ENCODE results near the gene WWOX.

The WWOX gene

DNA sequence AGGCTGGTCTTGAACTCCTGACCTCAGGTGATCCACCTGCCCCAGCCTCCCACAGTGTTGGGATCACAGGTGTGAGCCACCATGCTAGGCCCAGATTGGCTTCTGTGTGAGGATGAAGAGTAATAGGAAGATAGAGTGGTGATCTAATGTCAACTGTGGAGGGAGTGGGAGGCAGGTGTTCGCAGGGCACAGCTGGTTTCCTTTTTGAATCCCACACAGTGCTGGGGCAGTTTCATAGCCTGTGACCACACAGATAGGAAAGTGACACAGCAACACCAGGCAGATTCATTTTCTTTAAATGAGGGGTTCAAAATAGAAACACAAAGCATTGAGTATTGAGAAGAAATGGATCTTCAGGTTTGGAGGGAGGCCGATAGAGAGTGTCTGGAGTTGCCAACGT, 540.3 kb downstream of the WWOX start:
- no peak for FAIRE-seq

- no peak for FAIRE-seq
Measured at GRCh38 chr16:78640886-78641285, 541.4 kb downstream of the WWOX start.

DNA sequence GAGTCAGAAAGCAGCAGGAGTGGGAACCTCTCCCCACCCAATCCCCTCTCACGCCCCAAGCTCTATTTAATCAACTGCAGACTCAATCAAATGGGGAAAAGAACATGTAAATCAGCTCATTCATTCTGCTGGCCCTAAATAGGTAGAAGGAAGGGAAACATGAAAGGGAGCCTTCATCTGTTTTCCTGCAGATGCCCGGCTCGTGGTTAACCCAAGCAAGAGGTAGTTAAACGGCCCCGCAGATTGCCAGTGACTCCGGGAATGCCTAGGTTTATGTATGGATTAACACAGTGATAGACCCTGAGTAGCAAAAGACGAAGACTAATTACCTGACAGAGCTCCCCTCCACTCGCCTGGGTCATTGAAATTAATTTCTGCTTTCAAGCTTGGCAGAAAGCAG, 542.0 kb downstream of the WWOX start:
- FAIRE-seq = no peak

DNA sequence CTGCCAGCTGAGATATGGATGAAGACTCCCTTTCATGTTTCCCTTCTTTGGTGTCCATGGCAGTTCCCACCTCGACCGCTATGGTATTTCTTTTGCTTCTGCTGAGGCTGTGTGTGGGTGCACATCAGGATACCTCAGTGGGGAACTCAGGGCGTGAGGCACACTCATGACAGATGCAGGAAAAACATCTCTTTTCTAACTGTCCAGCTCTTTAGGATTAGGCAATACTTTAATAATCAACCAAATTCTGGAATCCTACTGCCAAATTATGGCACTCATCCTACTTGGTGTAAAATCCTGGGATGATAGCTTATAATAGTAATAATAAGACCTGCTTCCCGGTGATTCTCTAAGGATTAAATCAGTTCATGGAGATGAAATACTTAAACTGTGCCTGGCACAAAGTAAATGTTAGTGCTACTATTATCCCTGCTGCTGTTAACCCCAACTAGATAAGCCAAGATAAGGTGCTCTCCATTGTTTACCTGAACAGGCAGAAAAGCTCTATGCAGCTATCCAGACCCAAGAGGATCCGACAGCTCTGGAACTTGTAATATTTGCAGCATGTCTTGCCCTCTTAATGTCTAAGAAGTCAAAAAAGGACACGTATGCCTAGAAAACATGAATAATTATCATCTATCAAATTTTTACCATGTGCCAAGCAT, 543.3 kb downstream of the WWOX start:
- no peak for FAIRE-seq

DNA sequence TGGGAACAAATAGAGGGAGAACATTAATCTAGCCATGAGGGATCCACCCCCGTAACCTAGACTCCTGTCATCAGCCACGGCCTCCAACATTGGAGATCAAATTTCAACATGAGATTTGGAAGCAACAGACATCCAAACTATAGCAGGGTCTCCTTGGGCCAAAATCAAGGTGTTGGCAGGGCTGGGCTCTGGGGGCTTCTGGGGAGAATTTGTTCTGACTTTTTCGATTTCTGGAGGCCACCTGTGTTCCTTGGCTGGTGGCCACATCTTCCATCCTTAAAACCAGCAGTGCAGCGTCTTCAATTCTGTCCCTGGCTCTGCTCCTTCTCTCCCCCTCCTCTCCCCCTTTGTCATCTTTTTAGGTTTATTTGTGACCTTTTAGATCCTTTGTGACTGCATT, 546.2 kb downstream of the WWOX start:
- FAIRE-seq = no peak

- FAIRE-seq = no peak
Measured at GRCh38 chr16:78647019-78647418, 547.6 kb downstream of the WWOX start.

- no peak for FAIRE-seq
Measured at GRCh38 chr16:78647491-78647890, 548.0 kb downstream of the WWOX start.

DNA sequence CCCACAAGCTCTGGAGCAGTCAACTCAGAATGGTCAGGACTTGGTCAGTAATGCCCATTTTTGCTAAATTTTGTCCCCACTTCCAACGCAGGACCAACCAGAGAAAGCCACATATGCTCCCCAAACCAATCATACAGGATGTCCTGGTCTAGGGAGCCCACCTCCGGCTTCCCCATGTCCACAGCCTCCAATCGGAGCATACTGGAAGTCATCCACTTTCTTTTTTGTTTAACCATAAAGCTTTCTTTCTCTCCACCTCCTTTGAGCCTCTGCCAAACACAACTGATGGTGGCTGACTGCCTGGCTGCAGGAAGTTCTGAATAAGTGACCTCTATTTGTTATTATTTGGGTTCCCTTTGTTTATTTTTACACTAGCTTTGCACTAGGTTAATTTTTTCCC, 549.1 kb downstream of the WWOX start:
- FAIRE-seq = no peak

- no peak for FAIRE-seq
Measured at GRCh38 chr16:78650339-78651074, 551.1 kb downstream of the WWOX start.

DNA sequence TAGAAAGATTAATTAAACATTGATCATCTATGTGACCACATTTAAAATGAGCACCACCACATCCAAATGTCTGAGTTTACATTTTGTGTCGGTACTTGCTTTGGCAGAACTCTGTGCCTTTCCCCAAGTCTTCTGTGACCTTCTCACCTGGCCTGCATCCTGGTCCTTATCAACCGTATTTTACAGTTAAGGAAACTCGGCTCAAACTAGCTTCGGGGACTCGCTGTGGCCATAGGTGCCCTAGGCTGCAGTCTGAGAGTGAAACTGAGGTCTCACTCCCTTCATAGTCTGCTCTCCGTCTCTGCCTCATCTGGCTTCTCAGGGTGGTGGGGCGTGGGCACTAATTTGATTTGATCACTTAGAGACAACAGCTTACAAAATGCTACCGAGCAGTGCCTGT, 555.5 kb downstream of the WWOX start:
- FAIRE-seq = no peak

DNA sequence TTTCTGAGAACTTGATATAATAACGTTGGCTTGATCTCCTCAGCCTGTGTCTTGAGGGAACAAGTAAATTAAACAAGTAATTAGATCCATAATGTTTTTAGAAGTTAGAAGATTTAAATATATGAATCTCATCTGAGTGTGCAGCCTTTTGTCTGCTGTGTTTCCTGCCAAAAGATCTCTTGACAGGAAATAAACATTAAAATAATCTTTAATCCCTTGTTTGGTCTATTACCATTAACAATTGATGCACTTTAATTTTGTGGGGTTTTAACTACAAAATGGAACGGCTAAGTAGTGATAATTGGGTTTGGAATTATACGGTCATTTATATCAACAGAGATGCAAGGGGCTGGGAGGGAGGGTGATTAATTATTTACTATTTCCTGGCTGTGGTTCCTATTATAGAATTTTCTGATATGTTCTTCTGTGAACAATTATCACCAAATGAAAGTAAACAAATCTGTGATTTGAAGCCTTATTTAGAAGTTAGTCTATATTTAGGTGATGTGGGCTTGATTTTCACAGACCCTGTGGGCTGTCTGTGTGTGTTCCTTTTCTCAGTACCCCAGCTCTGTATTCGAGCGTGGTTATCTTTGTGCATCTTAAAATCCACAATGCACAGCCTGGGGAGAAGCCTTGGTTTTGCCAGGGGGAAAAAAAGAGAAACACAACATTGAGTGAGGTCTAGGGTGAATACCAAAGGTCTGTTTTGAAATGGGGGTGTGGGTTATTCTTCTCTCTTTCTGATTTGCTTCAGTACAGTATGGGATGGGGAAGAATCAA, 556.1 kb downstream of the WWOX start:
- FAIRE-seq = no peak

- no peak for FAIRE-seq
Measured at GRCh38 chr16:78656887-78657286, 557.4 kb downstream of the WWOX start.

DNA sequence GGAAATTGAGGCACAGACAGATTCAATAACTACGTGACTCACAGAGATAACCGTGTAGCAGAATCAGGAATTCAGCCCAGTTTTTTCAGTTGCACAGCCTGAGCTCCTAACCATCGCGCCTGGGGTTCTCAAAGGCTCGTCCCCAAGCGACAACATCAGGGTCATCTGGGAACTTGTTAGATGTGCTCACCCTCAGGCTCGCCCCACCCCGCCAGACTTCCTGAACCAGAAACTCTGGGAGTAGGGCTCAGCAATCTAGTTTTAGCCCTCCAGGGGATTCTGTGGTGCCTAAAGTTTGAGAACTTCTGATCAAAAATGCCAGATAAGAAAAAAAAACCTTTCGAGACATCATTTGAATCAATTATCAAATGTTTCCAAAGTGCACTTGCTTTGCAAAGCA, 559.8 kb downstream of the WWOX start:
- no peak for FAIRE-seq

DNA sequence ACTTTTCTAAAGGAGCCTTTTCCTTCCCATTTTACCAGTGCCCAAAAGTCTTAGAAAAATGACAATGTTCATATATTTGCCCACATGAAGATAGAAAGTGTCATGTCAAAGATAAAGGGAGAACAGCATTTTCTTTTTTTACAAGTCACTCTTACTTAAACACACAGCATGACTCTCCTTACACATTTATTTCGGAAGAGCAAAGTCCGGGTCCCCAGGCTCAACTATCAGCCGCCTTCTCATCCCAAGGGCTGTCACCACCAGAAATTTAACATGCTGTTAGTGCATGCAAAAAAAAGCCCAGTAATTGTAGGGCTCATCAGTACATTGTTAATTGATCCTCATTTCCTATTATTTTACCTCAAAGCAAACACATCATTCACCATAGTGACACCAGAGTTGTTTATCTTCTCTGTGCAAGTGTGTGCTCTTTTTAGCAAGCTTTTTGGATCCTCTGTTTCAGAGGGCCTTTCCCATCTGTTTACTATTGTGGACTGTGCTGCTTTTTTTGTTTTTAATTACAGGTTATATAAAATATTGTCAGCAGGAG, 560.3 kb downstream of the WWOX start:
- FAIRE-seq = no peak

DNA sequence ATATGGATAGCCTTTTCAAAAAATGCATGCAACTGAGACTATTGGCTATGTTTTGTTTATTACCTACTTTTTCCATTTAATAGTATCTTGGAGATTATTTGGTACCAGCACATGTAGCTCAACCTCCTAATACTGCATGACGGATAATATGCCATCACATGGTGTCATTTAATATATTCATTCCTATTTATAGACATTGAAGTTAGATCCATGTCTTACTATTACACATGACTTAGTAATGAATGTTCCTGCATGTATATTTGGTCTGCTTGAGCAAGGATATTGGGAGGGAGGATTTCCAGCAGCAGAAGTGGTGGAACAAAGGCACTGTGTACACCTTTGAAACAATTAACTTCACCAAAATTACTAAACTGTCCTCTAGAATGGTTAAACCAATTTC, 561.3 kb downstream of the WWOX start:
- FAIRE-seq = no peak

GRCh38 chr16:78663690-78664089, 564.2 kb downstream of the WWOX start:
- FAIRE-seq = no peak

DNA sequence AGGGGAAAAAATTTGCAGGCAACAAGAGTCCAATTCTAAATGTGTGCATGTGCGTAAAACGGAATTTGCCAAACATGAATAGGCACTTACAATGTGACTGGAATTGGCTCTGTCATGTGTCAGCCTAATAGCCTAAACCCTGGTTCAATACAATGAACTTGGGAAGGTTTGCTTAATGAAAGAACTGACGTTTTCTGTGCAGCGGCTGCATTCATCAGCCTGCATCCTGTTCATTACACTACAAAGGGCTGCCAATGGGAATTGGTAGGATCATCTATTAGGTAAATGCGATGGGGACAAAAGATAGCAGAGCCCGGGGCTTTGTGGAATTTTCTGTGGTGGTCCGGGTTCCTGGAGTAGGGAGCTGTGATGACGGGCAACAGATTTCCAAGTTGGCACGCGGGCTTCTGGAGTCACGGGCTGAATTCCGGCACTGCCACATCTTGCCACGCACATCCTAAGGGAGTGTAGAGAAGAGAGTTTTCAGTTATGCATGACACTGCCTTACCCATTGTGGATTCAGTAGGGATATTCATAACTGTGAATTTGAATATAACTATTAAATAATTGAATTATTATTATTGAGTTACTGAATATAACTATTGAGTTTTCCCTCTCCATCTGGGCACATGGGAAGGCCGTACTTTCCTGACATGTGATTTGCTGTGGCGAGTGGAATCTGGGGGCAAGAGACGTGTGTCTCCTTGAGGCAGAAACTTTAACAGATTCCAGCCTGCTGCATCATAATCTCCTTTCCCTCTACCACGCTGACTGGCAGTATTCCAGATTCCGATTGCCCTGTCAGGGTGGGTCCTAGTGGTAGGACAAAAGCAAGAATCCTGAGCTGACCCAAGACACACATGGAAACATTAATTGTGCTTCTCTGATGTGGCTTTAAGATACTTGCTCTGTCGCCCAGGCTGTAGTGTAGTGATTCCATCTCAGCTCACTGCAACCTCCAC, 565.6 kb downstream of the WWOX start:
- no peak for FAIRE-seq

GRCh38 chr16:78666318-78666717, 566.9 kb downstream of the WWOX start:
- FAIRE-seq = no peak

- FAIRE-seq = no peak
Measured at GRCh38 chr16:78667675-78668074, 568.2 kb downstream of the WWOX start.

- no peak for FAIRE-seq
Measured at GRCh38 chr16:78668393-78668792, 568.9 kb downstream of the WWOX start.

- no peak for FAIRE-seq
Measured at GRCh38 chr16:78669994-78670393, 570.5 kb downstream of the WWOX start.

DNA sequence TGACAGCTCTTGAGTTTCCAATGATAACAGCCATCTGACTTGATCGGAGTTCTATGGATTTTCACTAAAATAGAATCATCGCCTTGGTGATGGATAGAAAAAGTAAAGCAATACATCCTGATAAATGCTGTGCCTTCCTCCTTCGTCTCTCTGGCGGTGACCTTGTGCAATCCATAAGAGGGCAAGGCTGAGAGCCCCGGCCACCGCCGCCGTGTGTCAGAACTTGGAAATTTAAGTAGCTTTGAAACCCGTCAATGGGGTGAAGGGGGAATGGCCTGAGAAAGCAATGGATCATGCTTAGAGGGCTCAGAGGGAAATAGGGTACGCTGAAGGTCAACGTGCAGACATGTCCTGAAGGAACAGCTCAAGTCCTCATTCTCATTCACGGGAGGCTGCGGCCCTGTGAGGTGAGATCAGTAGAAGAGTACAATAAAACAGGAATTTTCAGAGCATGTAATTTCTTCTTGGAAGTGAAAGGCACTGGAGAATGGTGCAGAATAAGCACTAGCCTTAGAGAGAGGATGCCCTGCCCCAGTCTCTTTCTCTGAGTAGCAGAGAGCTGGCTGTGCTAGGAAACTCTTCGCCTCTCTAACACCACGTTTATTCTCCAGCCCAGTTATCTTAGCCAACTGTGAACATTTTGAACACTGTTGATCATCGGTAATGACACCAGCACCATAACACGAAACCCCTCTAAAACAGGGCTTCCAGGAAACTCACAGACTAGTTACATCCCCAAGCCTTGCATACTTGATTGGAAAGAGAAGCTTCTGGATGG, 573.5 kb downstream of the WWOX start:
- FAIRE-seq = no peak

Measured in TTC549 (cell line).